ENCODE data around the gene WDR38.

The WDR38 gene, protein sequence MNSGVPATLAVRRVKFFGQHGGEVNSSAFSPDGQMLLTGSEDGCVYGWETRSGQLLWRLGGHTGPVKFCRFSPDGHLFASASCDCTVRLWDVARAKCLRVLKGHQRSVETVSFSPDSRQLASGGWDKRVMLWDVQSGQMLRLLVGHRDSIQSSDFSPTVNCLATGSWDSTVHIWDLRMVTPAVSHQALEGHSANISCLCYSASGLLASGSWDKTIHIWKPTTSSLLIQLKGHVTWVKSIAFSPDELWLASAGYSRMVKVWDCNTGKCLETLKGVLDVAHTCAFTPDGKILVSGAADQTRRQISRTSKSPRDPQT

DNA sequence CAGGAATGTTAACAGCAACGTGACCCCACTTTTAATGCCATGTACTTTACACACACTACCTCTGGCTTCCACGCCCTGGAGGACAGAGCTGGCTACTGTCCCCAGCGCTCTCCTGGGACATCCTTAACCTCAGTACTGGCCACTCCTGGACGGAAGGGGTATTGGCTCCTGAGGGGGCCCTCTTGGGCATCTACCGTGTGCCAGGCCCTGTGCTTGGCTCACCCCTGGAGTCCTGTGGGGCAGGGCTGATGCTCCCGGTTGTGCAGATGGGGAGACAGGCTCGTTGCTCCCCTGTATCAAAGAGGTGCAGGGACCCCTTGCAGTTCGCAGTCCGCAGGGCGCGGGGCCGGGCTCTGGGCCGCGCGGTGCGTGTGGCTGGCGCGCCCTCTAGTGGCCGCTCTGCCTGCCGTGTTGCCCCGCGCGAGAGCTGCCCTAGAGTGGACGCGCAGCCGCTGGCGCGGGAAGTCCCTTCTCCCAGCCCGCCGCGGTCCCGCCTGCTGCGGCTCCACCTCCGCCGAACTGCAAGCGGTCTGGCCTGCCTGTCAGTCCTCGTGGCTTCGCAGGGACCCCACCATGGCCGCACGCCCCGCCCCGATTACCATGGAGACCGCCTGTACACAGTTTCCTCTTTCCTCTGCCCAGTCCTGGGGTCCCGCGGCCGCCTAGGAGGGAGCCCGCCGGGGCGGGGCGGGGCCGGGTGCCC is at the start of gene WDR38:
Gene WDR38 (plus strand): TSS at position 632 of the 703 bp plus-strand sequence. CDS start 72 bp downstream, outside the sequence.
- in situ Hi-C loops (cut with HindIII; ENCODE audit: low sequenced_read_pairs): no loop called here

DNA sequence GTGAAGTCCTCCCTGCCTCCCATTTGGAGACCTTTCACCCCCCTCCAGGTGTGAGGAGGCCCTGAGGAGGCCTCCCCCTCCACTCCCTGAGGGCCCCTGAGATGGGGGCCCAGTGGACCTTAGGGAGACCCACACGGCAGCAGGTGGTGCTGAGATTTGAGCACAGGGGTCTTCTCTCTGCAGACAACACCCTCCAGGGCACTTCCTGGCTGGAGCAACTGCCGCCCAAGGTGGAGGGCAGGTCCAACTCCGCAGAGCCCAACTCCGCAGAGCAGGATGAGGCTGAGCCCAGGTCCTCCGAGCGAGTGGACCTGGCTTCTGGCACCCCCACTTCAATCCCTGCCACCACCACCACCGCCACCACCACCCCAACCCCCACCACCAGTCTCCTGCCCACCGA is 49.3 kb upstream of the WDR38 start:
- in situ Hi-C loops (cut with HindIII; ENCODE audit: low sequenced_read_pairs): no loop called here

DNA sequence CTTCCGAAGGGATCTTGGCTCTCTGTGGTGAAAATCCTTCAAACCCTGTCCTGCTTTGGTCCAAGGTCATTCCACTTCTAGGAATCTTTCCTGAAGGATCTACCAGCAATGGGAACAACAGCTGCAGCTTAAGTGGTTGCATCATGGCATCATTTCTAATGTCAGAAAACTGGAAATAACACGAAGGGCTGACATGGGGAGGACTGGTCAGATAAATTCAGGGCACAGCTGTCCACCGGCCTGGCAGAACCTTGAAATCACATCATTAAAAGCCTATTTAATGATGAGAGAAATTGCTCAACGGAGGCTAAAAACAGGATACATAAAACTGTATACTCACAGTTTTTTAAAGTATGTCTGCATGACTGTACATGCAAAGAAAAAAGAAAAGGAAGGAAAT is 48.1 kb upstream of the WDR38 start:
- in situ Hi-C loops (cut with HindIII; ENCODE audit: low sequenced_read_pairs): no loop called here

DNA sequence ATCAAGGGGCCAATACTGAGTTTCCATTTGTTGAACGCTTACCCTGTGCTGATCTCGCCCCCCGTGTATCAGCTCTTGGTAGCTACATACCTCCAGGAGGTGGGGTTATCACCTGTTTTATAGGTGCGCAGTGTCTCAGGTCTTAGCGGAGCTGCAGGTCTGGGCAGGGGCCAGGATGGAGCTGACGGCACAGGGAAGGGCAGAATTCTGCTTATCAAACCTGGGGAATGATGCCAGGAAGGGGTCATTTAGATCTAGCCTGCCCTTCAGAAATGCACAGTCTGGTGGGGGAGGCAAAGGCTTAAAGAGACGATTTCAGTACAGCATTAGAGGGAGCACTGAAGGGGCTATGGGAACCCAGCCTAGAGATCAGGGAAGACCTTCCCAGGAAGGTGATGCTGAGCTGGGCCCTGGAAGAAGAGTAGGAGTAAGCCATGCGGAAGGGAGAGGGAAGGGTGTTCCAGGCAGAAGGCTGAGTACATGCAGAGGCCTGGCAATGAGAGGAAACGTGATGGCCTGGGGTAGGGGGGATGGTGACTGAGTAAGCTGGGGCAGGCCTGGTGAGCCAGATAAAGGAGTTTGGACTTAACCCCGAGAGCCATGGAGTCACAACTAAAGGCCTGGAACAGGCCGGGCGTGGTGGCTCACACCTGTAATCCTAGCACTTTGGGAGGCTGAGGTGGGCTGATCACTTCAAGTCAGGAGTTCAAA is 44.9 kb upstream of the WDR38 start:
- in situ Hi-C loops (cut with HindIII; ENCODE audit: low sequenced_read_pairs): no loop called here

DNA sequence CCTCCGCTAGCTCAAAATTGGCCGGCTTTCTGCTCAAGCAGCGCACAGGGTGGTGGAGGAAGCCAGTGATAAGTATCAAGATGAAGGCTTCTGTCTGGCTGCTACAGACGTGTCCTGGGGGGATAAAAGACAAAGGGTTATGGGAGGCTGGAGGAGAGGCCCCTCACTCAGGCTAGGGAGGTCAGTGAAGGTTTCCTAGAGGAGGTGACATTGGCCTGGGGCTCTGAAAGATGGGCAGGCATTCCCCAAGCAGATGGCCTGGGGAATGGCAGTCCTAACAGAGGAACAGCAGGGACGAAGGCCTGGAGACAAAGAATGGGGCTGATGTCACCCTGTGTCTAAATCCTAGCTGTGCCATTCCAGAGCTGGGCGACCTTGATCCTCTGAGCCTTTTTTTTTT is 44.0 kb upstream of the WDR38 start:
- in situ Hi-C loops (cut with HindIII; ENCODE audit: low sequenced_read_pairs): no loop called here

DNA sequence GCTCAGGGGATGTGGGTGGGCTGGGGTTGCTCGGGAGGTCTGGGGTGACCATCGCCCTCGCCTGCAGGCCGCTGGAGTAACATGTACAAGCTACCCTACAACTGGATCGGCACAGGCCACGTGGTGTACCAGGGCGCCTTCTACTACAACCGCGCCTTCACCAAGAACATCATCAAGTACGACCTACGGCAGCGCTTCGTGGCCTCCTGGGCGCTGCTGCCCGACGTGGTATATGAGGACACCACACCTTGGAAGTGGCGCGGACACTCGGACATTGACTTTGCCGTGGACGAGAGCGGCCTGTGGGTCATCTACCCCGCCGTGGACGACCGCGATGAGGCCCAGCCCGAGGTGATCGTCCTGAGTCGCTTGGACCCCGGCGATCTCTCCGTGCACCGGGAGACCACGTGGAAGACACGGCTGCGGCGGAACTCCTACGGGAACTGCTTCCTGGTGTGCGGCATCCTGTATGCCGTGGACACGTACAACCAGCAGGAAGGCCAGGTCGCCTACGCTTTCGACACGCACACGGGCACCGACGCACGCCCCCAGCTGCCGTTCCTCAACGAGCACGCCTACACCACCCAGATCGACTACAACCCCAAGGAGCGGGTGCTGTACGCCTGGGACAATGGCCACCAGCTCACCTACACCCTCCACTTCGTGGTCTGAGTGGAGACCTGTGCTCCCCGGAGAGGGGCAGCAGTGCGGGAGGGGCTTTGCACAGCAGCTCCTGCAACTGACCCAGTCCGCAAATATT is 43.3 kb upstream of the WDR38 start:
- in situ Hi-C loops (cut with HindIII; ENCODE audit: low sequenced_read_pairs): no loop called here

DNA sequence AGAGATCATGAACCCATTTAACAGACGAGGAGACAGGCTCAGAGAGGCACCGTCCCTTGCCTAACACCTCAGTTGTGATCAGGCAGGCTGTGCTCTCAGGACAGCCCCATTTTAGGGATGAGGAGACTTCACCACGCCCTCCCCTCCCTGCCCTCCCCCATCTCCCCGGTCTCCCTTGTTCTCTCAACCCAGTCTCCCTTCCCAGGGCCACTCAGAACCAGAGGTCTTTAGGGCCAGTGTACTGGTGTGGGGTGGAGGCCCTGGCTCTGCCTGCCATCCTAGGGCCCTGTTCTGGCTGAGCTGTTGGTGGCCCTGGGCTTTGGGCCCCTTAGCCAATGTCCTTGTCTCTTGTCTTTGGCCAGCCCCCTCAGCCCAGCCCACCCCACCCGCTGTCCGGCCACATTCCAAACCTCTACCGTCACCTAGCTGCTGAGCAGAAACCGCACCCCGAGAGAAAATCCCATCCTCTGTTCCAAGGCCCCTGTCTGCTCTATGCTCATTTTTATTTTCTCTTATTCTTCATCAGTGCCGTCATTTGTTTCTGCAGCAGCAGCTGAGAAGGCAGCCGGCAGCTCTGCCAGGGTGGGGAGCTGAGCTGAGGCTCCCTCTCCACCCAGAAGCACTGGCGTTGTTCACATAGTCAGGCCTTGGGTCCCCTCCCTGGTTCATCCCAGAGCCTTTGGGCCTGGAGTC is 42.5 kb upstream of the WDR38 start:
- in situ Hi-C loops (cut with HindIII; ENCODE audit: low sequenced_read_pairs): no loop called here

DNA sequence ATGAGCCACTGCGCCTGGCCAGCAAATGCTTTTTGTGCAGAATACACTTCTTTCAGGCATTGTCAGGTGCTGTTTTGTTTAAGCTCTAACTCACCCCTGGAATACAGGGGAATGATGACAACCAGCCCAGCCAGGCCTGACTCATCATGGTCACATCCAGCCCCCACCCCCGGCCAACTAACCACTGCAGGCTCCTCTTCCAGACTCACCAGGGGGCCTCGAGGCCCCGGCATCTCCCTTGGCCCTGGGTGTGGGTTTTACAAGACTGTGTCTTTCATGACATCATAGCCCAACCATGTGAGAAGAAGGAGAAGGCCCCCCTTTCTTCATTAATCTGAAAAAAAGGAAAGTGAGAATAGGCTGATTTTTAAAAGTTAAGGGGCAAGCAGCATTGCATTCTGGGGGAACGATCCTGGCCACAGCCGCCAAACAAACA is 40.8 kb upstream of the WDR38 start:
- in situ Hi-C loops (cut with HindIII; ENCODE audit: low sequenced_read_pairs): no loop called here

DNA sequence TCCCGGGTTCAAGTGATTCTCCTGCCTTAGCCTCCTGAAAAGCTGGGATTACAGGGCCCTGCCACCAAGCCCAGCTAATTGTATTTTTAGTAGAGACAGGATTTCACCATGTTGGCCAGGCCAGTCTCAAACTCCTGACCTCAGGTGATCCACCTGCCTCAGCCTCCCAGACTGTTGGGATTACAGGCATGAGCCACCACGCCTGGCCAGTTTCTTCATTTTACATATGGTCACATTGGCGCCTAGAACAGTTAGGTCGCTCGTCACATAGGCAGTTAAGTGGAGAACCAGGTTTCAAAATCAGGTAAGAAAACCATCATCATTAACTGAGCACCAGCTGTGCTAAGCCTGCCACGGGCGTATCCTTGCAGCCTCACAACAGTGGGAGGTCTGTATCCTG is 40.2 kb upstream of the WDR38 start:
- in situ Hi-C loops (cut with HindIII; ENCODE audit: low sequenced_read_pairs): no loop called here

DNA sequence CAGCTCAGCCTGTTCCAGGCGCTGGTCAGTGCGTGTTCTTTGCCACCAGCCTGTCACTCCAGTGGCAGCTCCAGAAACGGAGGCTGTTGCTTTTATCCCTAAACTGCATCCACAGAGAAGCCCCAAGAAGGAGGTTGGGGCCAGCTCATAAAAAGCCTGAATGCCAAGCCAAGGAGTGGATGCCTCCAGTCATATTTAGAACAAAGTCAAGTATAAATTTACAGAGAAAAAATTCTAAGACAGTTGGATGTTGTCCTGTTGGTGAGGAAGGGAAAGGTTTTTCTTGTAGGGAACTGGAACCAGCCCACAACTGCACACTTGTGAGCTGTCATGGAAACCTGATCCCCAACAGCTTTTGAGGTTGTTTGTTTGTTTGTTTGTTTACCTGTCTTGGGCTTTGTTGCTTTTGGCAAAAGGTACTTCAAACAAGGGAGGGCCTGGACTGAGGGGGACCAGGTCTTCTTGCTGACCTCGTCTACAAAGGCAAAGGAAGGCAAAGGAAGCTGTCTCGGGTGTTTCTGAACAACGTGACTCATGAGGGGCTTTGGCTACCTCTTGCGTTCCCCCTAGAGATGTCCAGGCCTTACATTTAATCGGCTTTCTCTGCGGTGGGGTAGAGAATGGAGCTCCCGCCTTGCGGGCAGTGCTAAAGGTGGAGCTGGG is 39.6 kb upstream of the WDR38 start:
- in situ Hi-C loops (cut with HindIII; ENCODE audit: low sequenced_read_pairs): no loop called here

DNA sequence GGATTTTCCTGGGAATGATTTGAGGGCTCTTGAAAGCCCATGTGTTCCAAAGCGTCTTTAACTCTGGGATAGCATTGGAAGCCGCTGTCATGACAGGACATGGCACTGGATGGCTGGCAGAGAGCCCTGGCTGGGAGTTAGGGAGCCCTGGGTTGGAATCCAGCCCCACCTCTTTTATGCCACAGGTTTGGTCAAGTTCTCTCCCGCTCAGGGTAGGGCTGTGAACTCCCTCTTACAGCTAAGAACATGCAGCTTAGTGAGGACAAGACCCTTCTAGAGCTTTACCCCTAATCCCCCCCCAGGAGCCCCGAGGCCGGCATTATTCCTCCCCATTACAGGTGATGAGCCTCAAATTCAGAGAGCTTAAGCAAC is 39.1 kb upstream of the WDR38 start:
- in situ Hi-C loops (cut with HindIII; ENCODE audit: low sequenced_read_pairs): no loop called here

DNA sequence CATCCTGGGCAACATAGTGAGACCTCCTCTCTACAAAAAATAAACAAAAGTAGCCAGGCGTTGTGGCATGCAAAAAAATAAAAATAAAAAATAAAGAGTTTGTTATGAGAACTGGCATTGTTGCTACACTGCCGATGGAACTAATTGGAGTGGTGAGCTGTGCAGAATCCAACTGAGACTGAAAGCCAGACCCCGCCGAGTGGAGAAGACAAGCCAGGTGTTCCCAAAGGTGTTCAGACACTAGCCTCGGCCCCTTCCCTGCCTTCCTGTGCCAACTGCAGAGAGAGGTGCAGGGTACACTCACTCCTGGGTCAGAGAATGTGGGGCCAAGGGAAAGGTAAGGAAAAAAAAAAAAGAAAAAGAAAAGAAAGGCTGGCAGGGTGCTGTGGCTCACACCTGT is 37.7 kb upstream of the WDR38 start:
- in situ Hi-C loops (cut with HindIII; ENCODE audit: low sequenced_read_pairs): no loop called here

DNA sequence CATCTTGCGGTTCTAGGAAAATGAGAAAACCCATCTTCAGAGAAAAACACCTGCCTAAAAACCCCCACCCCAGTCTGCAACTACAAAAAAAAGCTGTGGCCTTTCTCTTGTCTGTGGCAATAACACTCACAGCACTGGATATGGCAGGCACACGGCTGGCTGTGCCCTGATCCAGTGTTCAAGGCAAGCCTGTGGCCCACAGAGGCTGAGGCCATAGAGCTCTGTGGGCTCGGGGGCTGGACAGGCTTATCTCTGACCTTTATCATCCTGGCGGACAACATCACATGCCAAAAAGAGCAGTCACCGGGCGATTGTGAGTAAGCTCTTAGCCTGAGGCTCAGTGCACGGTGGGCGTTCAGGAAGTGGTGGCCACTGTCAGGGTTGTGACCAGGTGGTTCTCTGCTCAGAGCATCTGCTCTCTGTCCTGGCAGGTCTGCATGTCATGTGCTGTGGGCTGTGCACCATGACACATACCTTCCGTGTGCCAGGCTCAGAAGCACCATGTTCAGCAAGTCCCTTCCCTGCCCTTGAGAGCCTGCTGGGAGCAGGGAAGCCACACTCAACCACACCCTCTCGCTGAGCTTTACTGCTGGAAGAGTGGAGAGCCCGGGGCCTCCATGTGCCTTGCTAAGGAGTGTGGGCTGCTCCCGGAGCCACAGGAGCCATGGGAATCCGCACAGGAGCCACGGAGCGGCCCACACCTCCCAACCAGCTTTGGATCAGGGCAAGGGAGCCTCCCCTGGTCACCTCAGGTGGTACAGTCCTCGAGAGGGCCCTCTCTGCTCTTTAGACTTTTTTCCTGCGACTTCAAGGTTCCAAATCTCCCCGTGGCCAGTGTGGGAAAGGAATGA is 34.6 kb upstream of the WDR38 start:
- in situ Hi-C loops (cut with HindIII; ENCODE audit: low sequenced_read_pairs): no loop called here

DNA sequence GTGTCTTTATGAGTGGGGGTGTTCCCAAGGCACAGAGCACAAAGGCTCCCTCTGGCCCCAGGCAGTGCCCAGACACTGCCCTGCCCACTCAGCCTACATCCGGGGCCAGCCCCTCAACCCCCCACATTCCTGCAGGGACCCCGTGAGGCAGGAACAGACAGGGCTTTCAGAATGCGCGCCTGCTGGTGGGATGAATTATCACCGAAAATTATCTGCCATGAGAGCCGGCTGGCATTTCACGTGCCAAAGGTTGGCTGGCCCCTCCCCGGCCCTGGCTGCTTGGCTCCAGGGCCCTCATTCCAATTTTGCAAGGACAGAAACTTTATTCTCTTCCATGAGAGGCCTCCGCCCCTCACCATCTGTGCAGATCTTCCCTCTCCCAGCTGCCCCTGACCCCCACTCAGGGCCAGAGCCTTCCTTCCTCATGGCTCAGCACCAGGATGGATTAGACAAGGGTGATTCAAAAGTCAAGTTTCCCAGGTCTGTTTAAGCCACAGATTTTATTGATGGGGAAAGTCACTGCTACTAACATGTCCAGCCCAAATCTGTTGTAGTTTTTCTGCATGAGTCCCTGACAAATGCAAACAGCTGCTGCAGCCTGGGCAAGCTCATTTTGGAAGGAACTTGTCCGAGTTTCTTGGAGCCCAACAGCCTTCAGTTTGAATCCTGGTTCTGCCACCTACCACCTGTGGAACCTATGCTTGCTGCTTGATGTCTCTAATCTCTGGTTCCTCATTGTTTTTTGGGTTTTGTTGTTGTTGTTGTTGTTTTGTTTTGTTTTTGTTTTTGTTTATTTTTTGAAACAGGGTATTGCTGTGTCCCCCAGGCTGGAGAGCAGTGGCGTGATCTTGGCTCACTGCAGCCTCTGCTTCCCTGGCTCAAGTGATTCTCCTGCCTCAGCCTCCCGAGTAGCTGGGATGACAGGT is 32.3 kb upstream of the WDR38 start:
- in situ Hi-C loops (cut with HindIII; ENCODE audit: low sequenced_read_pairs): no loop called here

DNA sequence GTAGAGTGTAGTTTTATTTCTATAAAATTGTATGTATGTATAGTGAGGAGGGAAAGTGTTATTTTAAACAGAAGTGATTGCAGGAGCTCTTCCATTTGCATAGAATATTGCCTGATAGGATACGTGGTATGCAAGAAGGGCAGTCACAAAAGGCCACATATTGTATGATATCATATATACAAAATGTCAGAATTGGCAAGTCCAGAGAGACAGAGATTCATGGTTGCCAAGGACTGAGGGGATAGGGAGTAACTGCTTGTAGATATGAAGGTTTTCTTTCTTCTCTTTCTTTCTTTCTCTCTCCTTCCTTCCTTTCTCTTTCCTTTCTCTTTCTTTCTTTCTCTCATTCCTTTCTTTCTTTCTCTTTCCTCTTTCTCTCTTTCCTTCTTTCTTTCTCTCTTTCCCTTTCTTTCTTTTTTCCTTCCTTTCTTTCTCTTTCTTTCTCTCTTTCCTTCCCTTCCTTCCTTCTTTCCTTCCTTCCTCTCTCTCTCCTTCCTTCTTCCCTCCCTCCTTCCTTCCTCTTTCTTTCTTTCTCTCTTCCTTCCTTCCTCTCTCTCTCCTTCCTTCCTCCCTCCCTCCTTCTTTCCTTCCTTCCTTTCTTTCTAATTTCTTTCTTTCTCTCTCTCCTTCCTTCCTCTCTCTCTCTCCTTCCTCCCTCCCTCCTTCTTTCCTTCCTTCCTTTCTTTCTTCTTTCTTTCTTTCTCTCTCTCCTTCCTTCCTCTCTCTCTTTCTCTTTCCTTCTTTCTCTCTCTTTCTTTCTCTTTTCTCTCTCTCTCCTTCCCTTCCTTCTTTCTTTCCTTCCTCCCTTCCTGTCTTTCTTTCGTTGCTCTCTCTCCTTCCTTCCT is 24.5 kb upstream of the WDR38 start:
- in situ Hi-C loops (cut with HindIII; ENCODE audit: low sequenced_read_pairs): no loop called here

DNA sequence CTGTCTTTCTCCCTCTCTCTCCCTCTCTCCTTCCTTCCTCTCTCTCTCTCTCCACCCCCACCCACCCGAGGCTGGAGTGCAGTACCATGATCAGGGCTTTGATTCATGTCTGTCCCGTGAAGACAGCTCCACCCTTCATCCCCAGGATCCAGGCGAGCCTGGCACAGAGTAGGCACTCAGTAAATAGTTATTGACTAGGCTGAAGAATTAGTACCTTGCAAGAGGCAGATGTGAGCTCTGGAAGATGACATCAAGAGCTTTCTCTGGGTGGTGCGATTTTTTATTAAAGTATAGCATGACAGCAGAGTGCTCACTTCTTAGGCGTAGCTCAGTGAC is 24.0 kb upstream of the WDR38 start:
- in situ Hi-C loops (cut with HindIII; ENCODE audit: low sequenced_read_pairs): no loop called here

DNA sequence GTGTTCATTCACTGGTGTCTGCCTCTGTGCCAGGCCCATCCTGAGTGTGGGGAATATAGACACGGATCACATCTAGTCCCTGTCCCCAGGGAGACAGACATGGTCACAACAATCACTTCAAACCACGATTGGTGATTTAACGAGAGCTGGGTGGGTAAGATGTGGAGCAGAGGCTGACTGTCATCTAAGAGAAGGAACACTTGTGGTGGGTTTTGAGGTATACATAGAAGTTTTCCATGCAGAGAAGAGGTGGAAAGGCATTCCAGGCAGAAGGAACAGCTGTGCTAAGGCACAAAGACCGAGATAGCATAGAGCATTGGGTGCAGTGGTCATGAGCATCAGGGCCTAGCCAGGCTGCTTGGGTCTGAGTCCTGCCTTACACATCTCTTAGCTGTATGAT is 22.7 kb upstream of the WDR38 start:
- in situ Hi-C loops (cut with HindIII; ENCODE audit: low sequenced_read_pairs): no loop called here

Data from DLD1 (cell line).